Neural cell (in vitro differentiated cells): ENCODE measurements around the gene FOXK2. TPM values are rescaled to one million over a fixed set of nuclear protein-coding genes. Genes with fewer than 3 reads are reported as not detected.

ENCODE experiments used
- H2AFZ ChIP-seq: fragments of 200-600, 300-800 bp; sonication (generic), shearing (Covaris generic); 2 replicates; pipeline ENCODE4 v1.6.0; 2014; ENCODE audit warnings: low read depth, mild to moderate bottlenecking, antibody characterized with exemption, low read length, moderate library complexity
- H3F3A ChIP-seq: fragments of 200-600 bp; shearing (Covaris generic); 2 replicates; pipeline ENCODE4 v1.6.1; 2016; ENCODE audit warnings: mild to moderate bottlenecking, moderate library complexity, mixed read lengths, antibody characterized with exemption, low read length; ENCODE audit not compliant: insufficient read depth, poor library complexity, severe bottlenecking
- H3K27ac ChIP-seq: fragments of 200-600, 300-800 bp; sonication (generic), shearing (Covaris generic); 2 replicates; pipeline ENCODE4 v1.5.1; 2014; ENCODE audit warnings: mild to moderate bottlenecking, low read length, moderate library complexity
- H3K27me3 ChIP-seq: fragments of 300-800, 200-600 bp; sonication (generic), shearing (Covaris generic); 2 replicates; pipeline ENCODE4 v1.6.0; 2014; ENCODE audit warnings: mild to moderate bottlenecking, low read depth, low read length, moderate library complexity; ENCODE audit not compliant: insufficient read depth
- H3K36me3 ChIP-seq: fragments of 300-800, 200-600 bp; sonication (generic), shearing (Covaris generic); 2 replicates; pipeline ENCODE4 v1.5.1; 2014; ENCODE audit warnings: mild to moderate bottlenecking, antibody characterized with exemption, low read length, moderate library complexity; ENCODE audit not compliant: insufficient read depth
- H3K4me2 ChIP-seq: fragments of 300-800, 200-600 bp; sonication (generic), shearing (Covaris generic); 2 replicates; pipeline ENCODE4 v1.6.0; 2014; ENCODE audit warnings: mild to moderate bottlenecking, low read length
- H3K4me3 ChIP-seq: fragments of 300-800, 200-600 bp; sonication (generic), shearing (Covaris generic); 2 replicates; pipeline ENCODE4 v1.5.1; 2014; ENCODE audit warnings: mild to moderate bottlenecking, low read length, moderate library complexity
- H3K79me2 ChIP-seq: fragments of 200-600 bp; shearing (Covaris generic); replicated peaks from 2 replicates; pipeline ENCODE4 v1.6.0; 2014; ENCODE audit warnings: mild to moderate bottlenecking, low read length, moderate library complexity; ENCODE audit not compliant: insufficient read depth
- H3K9ac ChIP-seq: fragments of 300-800, 200-600 bp; sonication (generic), shearing (Covaris generic); 2 replicates; pipeline ENCODE4 v1.6.1; 2016; ENCODE audit warnings: mild to moderate bottlenecking, low read length, mixed read lengths
- H3K9me2 ChIP-seq: fragments of 200-600 bp; shearing (Covaris generic); 2 replicates; pipeline ENCODE4 v1.6.1; 2016; ENCODE audit warnings: mild to moderate bottlenecking, low read length, mixed read lengths; ENCODE audit not compliant: insufficient read depth
- H3K9me3 ChIP-seq: fragments of 200-600, 300-800 bp; sonication (generic), shearing (Covaris generic); 2 replicates; pipeline ENCODE4 v1.6.1; 2016; ENCODE audit warnings: mild to moderate bottlenecking, mixed run types, low read length, moderate library complexity, mixed read lengths
- H4K20me1 ChIP-seq: fragments of 200-600 bp; shearing (Covaris generic); 2 replicates; pipeline ENCODE4 v1.6.1; 2016; ENCODE audit warnings: mild to moderate bottlenecking, mixed run types; ENCODE audit not compliant: insufficient read depth
- CTCF ChIP-seq: fragments of 450-650 bp; IDR thresholded peaks from 2 replicates; pipeline ENCODE4 v1.5.1; 2014; ENCODE audit warnings: antibody characterized with exemption, mild to moderate bottlenecking, moderate library complexity; ENCODE audit not compliant: poor library complexity, severe bottlenecking
- EP300 ChIP-seq: fragments of 450-650 bp; conservative IDR thresholded peaks from 2 replicates; pipeline ENCODE4 v1.6.1; 2014; ENCODE audit warnings: antibody characterized with exemption, mild to moderate bottlenecking, moderate library complexity; ENCODE audit not compliant: poor library complexity, severe bottlenecking
- EZH2 ChIP-seq: fragments of 200-600, 300-800 bp; shearing (Covaris generic), sonication (generic); IDR thresholded peaks from 2 replicates; pipeline ENCODE4 v1.6.1; 2014; ENCODE audit warnings: antibody characterized with exemption, low read length, borderline replicate concordance, mild to moderate bottlenecking; ENCODE audit not compliant: insufficient read depth, poor library complexity, severe bottlenecking
- MXI1 ChIP-seq: fragments of 450-650 bp; conservative IDR thresholded peaks from 2 replicates; pipeline ENCODE4 v1.6.1; 2014; ENCODE audit warnings: antibody characterized with exemption, mild to moderate bottlenecking; ENCODE audit not compliant: poor library complexity, severe bottlenecking
- POLR2AphosphoS5 ChIP-seq: IDR thresholded peaks from 2 replicates; pipeline ENCODE4 v1.6.1; 2012
- RAD21 ChIP-seq: fragments of 450-650 bp; conservative IDR thresholded peaks from 2 replicates; pipeline ENCODE4 v1.6.1; 2014; ENCODE audit warnings: antibody characterized with exemption, mild to moderate bottlenecking, moderate library complexity
- REST ChIP-seq: IDR thresholded peaks from 2 replicates; pipeline ENCODE4 v1.6.1; 2012; ENCODE audit warnings: borderline replicate concordance
- SMC3 ChIP-seq: fragments of 450-650 bp; conservative IDR thresholded peaks from 2 replicates; pipeline ENCODE4 v1.6.1; 2014; ENCODE audit warnings: antibody characterized with exemption, mild to moderate bottlenecking, moderate library complexity; ENCODE audit not compliant: poor library complexity
- TAF1 ChIP-seq: IDR thresholded peaks from 2 replicates; pipeline ENCODE4 v1.6.1; 2012; ENCODE audit warnings: low read depth
- polyA plus RNA-seq: library from polyadenylated mRNA; depleted of rRNA; stranded (reverse); fragments of >200 nt; gene quantifications from 2 replicates; pipeline ENCODE4 v1.2.3, GENCODE V29; 2014

The FOXK2 gene
- polyA plus RNA-seq, 1 donor from 2014 or later = 24.4 TPM

- H3K9ac ChIP-seq = no peak overlapping the region
These were observed 96.6 kb downstream of the FOXK2 start for GRCh38 chr17:82616021-82616711.

GRCh38 chr17:82619211-82619610 is 99.7 kb downstream of the FOXK2 start:
- H3F3A ChIP-seq = no peaks in the 10 kb centered on the region
- H3K27ac ChIP-seq = no peak overlapping the region
- H2AFZ ChIP-seq = no peak overlapping the region
- H3K4me2 ChIP-seq = no peak overlapping the region
- H3K79me2 ChIP-seq = no peaks in the 10 kb centered on the region
- H3K27me3 ChIP-seq = no peaks in the 10 kb centered on the region
- H3K4me3 ChIP-seq = no peak overlapping the region
- H3K9me2 ChIP-seq = no peaks in the 10 kb centered on the region
- TF ChIP-seq SMC3 = no peak
- no peak for TF ChIP-seq POLR2AphosphoS5
- no peak for TF ChIP-seq MXI1
- no peak for TF ChIP-seq REST
- no peak for TF ChIP-seq EZH2
- TF ChIP-seq EP300 = no peak
- no peak for TF ChIP-seq RAD21
- TF ChIP-seq TAF1 = no peak
- TF ChIP-seq CTCF = no peak
- H3K36me3 ChIP-seq = no peaks in the 10 kb centered on the region
- H3K9ac ChIP-seq = no peak overlapping the region
- no peaks in the 10 kb centered on the region for H3K9me3 ChIP-seq
- no peaks in the 10 kb centered on the region for H4K20me1 ChIP-seq

More at GRCh38 chr17:82616021-82616711, 96.6 kb downstream of the FOXK2 start:
- H3K27ac ChIP-seq = no peak overlapping the region
- H3K4me3 ChIP-seq = no peak overlapping the region
- H3K79me2 ChIP-seq = no peaks in the 10 kb centered on the region
- H3K36me3 ChIP-seq = no peaks in the 10 kb centered on the region
- H3K4me2 ChIP-seq = no peak overlapping the region
- no peaks in the 10 kb centered on the region for H3F3A ChIP-seq
- H3K9me2 ChIP-seq = no peaks in the 10 kb centered on the region
- H4K20me1 ChIP-seq = no peaks in the 10 kb centered on the region
- TF ChIP-seq CTCF (no peak), EZH2 (no peak), MXI1 (no peak), EP300 (no peak), RAD21 (no peak)
- H3K9me3 ChIP-seq = no peaks in the 10 kb centered on the region
- no peaks in the 10 kb centered on the region for H3K27me3 ChIP-seq
- H2AFZ ChIP-seq = no peak overlapping the region
